Ishikawa (cell line): Measurements from ENCODE around the gene ZGRF1.

Experiments
- CEBPB ChIP-seq: IDR thresholded peaks from 2 replicates; pipeline ENCODE4 v1.6.1; 2012
- CREB1 ChIP-seq: IDR thresholded peaks from 2 replicates; pipeline ENCODE4 v1.6.1; 2012; ENCODE audit warnings: low read depth
- EP300 ChIP-seq: IDR thresholded peaks from 2 replicates; pipeline ENCODE4 v1.6.1; 2012; ENCODE audit warnings: borderline replicate concordance
- FOXM1 ChIP-seq: IDR thresholded peaks from 2 replicates; pipeline ENCODE4 v1.6.1; 2012; ENCODE audit warnings: low read depth, borderline replicate concordance
- REST ChIP-seq: IDR thresholded peaks from 2 replicates; pipeline ENCODE4 v1.6.1; 2012; ENCODE audit warnings: low read depth, mild to moderate bottlenecking
- USF1 ChIP-seq: IDR thresholded peaks from 2 replicates; pipeline ENCODE4 v1.6.1; 2012

- TF ChIP-seq EP300, result no peak
- TF ChIP-seq CREB1, result no peak
- TF ChIP-seq FOXM1, result no peak
- TF ChIP-seq USF1, result no peak
- no peak for TF ChIP-seq CEBPB
- no peak for TF ChIP-seq REST
Observed at GRCh38 chr4:112677519-112678091, 40.9 kb upstream of the ZGRF1 start.
